Measurements from ENCODE around the gene CNPY1. TPM values are rescaled to one million over a fixed set of nuclear protein-coding genes. Genes with fewer than 3 reads are reported as not detected.

CNPY1 gene
- polyA plus RNA-seq, 2 of the 4 experiments (the other 2 are of a cell fraction) = not detected

- 0 out of 3 replicates have a peak, but pooled peaks cover 4% of the 10 kb centered on the region for H3K4me1 ChIP-seq
- WGBS (ENCODE audit: missing lambda C conversion rate) = 37% methylated on average over 12 of the region's 12 CpGs
- H3K27ac ChIP-seq = no peak overlapping the region
- no peak for ATAC-seq
- ChIA-PET POLR2A (no interaction called here), CTCF (interaction anchor here (0.6 to 1.9 kb wide), 3 partner anchors 129 to 600 kb away, joined by 3 to 4 read pairs (median 3); no protein-coding TSS in a partner anchor)
- no peak for TF ChIP-seq EHMT2 (IDR thresholded peaks at IDR 0.05; ENCODE audit: low read depth)
- no peak for TF ChIP-seq RNF2 (IDR thresholded peaks at IDR 0.05; ENCODE audit: borderline replicate concordance, low read depth)
- TF ChIP-seq ELK1 (IDR thresholded peaks at IDR 0.05; ENCODE audit: low read depth, low read length) = no peak
- TF ChIP-seq RARB (CRISPR knock-in tag; IDR thresholded peaks at IDR 0.05) = no peak
- no peak for TF ChIP-seq MAZ (IDR thresholded peaks at IDR 0.05; ENCODE audit: borderline replicate concordance, low read depth, low read length)
- TF ChIP-seq JUN (IDR thresholded peaks at IDR 0.05) = no peak
- no peak for TF ChIP-seq ZNF302 (CRISPR knock-in tag; IDR thresholded peaks at IDR 0.05)
- no peak for TF ChIP-seq SREBF2 (IDR thresholded peaks at IDR 0.05)
- TF ChIP-seq HOXB5 (CRISPR knock-in tag; IDR thresholded peaks at IDR 0.05) = no peak
- no peak for TF ChIP-seq RFX5 (IDR thresholded peaks at IDR 0.05)
- FAIRE-seq = no peak
- no peak for DNase-seq (ENCODE audit: low read depth in 1 of 2, low spot score in 1 of 2)
- no peaks in the 10 kb centered on the region for H3K9me3 ChIP-seq
- no peak overlapping the region for H3K4me3 ChIP-seq
- H3K4me2 ChIP-seq = no peak overlapping the region
These were observed 76.8 kb downstream of the CNPY1 start for GRCh38 chr7:155469311-155470185.

DNA sequence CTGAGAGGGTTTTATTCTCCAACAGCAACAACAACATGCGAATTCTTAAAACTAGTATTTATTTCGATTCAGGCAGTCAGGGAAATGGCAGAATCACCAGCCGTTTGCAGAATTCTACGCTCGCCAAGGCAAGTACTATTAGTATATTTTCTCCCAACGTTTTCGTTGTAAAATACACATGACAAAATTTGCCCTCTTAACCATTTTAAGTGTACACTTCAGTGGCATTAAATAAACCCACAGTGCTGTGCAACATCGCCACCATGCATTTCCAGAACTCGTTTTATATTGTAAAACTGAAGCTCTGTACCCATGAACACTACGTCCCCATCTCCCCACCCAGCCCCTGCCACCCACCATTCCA lies 77.6 kb downstream of the CNPY1 start:
- 46% methylated on average over 10 of the region's 10 CpGs for whole genome bisulfite sequencing (ENCODE audit: missing lambda C conversion rate)
- H3K4me2 ChIP-seq = peak overlapping the region; percentile 72
- H3K4me3 ChIP-seq = no peak overlapping the region
- ChIA-PET CTCF (interaction anchor here (0.6 kb wide), 1 partner anchor 599 kb away, joined by 3 read pairs; no protein-coding TSS in a partner anchor), POLR2A (no interaction called here)
- no peak for DNase-seq (ENCODE audit: low read depth in 1 of 2, low spot score in 1 of 2)
- H3K27ac ChIP-seq = no peak overlapping the region
- H3K4me1 ChIP-seq = 0 out of 3 replicates have a peak, but pooled peaks cover 4% of the 10 kb centered on the region
- no peak for TF ChIP-seq CBX2 (IDR thresholded peaks at IDR 0.05; ENCODE audit: borderline replicate concordance, low read depth)
- no peak for TF ChIP-seq CHD2 (IDR thresholded peaks at IDR 0.05; ENCODE audit: low read length, partially characterized antibody)
- no peak for TF ChIP-seq E2F6 (IDR thresholded peaks at IDR 0.05; ENCODE audit: borderline replicate concordance, low read depth)
- no peak for TF ChIP-seq FOSB (CRISPR knock-in tag; IDR thresholded peaks at IDR 0.05)
- no peak for TF ChIP-seq HOXA7 (CRISPR knock-in tag; IDR thresholded peaks at IDR 0.05)
- no peak for TF ChIP-seq CTCF (IDR thresholded peaks at IDR 0.05)
- no peak for TF ChIP-seq KDM1A (IDR thresholded peaks at IDR 0.05; ENCODE audit: low read depth)
- TF ChIP-seq ZC3H11A (IDR thresholded peaks at IDR 0.05) = no peak
- no peak for TF ChIP-seq RFX5 (IDR thresholded peaks at IDR 0.05)
- TF ChIP-seq, protein P1, sequence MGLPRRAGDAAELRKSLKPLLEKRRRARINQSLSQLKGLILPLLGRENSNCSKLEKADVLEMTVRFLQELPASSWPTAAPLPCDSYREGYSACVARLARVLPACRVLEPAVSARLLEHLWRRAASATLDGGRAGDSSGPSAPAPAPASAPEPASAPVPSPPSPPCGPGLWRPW (IDR thresholded peaks at IDR 0.05) = no peak
- TF ChIP-seq KDM5A (IDR thresholded peaks at IDR 0.05) = no peak
- TF ChIP-seq MYC (IDR thresholded peaks at IDR 0.05; ENCODE audit: borderline replicate concordance, low read length) = no peak
- TF ChIP-seq HOXB13 (CRISPR knock-in tag; IDR thresholded peaks at IDR 0.05; ENCODE audit: low read depth) = no peak
- TF ChIP-seq EHF (CRISPR knock-in tag; IDR thresholded peaks at IDR 0.05) = no peak
- no peak for TF ChIP-seq JUN (IDR thresholded peaks at IDR 0.05)
- no peak for FAIRE-seq
- no peaks in the 10 kb centered on the region for H3K9me3 ChIP-seq
- ATAC-seq = no peak
